NB4 (cell line): ENCODE measurements around the gene OR52M1.
"Not testable (repeated sequence)": the region's sequence is repeated elsewhere in the genome, so short reads cannot be mapped to it uniquely, and the experiment has no call there.

ENCODE experiments used
- DNase-seq: peaks from one replicate; pipeline ENCODE4 v3.0.0; 2010; ENCODE audit warnings: low read depth
- H3K4me3 ChIP-seq: one replicate; pipeline ENCODE4 v1.5.1; 2011; ENCODE audit warnings: mild to moderate bottlenecking, low read depth, low read length, moderate library complexity
- MAX ChIP-seq: IDR thresholded peaks from 2 replicates; pipeline ENCODE4 v1.6.1; 2011; ENCODE audit warnings: low read depth, low read length
- MYC ChIP-seq: IDR thresholded peaks from 2 replicates; pipeline ENCODE4 v1.6.1; 2011; ENCODE audit warnings: low read depth, low read length
- POLR2A ChIP-seq: IDR thresholded peaks from 2 replicates; pipeline ENCODE4 v1.6.1; 2011; ENCODE audit warnings: mild to moderate bottlenecking; ENCODE audit not compliant: insufficient read length; ENCODE audit errors: extremely low read depth
- TF ChIP-seq, protein P1 (sequence below): IDR thresholded peaks from one replicate; pipeline ENCODE4 v1.5.1; 2012; ENCODE audit warnings: low read depth, low read length

Gene OR52M1

DNA sequence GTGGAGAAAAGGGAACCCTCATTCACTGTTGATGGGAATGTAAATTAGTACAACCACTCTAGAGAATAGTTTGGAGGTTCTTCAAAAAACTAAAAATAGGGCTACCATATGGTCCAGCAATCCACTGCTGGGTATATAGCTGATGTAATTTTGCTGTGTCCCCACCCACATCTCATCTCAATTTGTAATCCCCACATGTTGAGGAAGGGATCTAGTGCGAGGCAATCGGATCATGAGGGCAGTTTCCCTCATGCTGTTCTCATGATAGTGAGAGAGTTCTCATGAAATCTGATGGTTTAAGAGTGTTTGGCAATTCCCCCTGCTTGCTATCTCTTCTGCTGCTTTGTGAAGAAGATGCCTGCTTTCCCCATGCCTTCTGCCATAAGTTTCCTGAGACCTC is 17.1 kb upstream of the OR52M1 start:
- no peak for DNase-seq
- no peak for TF ChIP-seq MAX
- no peak for TF ChIP-seq POLR2A
- no peak for TF ChIP-seq MYC
- TF ChIP-seq, protein P1, sequence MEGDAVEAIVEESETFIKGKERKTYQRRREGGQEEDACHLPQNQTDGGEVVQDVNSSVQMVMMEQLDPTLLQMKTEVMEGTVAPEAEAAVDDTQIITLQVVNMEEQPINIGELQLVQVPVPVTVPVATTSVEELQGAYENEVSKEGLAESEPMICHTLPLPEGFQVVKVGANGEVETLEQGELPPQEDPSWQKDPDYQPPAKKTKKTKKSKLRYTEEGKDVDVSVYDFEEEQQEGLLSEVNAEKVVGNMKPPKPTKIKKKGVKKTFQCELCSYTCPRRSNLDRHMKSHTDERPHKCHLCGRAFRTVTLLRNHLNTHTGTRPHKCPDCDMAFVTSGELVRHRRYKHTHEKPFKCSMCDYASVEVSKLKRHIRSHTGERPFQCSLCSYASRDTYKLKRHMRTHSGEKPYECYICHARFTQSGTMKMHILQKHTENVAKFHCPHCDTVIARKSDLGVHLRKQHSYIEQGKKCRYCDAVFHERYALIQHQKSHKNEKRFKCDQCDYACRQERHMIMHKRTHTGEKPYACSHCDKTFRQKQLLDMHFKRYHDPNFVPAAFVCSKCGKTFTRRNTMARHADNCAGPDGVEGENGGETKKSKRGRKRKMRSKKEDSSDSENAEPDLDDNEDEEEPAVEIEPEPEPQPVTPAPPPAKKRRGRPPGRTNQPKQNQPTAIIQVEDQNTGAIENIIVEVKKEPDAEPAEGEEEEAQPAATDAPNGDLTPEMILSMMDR = no peak
- H3K4me3 ChIP-seq = no peak overlapping the region

DNA sequence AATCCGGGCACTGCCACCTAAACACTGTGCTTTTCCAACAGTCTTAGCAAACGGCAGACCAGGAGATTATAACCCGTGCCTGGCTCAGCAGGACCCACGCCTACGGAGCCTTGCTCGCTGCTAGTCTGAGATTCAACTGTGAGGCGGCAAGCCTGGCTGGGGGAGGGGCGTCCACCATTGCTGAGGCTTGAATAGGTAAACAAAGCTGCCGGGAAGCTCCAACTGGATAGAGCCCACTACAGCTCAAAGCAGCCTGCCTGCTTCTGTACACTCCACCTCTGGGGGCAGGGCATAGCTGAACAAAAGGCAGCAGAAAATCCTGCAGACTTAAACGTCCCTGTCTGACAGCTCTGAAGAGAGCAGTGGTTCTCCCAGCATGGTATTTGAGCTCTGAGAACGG is 13.3 kb upstream of the OR52M1 start:
- DNase-seq, H3K4me3 ChIP-seq: not testable (repeated sequence)

DNA sequence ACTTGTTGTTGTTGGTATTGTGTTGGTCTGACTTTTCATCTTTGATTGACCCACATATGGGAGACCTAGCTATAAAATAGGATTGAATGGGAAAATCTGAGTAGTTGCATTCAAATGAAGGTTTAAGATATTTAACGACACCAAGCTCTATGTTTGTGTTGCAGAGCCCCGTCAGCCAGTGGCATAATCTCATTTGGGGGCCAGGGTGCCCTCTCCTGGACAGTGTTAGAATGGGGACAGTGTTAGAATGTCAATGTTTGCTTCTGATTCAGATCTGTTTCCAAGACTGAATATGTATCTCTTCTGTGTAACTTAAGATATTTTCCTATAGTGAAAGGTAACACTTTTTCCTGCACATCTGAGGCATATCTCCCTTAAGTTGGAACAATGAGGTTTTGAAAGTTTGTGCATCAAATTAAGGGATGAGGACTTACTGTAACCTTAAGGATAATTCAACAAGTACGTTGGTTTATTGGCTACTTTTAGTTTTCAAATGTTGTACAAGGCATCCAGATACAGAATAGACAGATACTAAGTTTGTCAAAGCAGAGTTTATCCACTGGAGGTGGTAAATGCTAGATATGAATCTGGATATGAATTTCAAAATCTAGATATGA is 5.3 kb upstream of the OR52M1 start:
- DNase-seq = peak; percentile 35
- H3K4me3 ChIP-seq = no peak overlapping the region
- no peak for TF ChIP-seq POLR2A
- no peak for TF ChIP-seq MAX
- TF ChIP-seq MYC = no peak
- TF ChIP-seq, protein P1 = peak; percentile 63

GRCh38 chr11:4541071-4541470 is 3.9 kb upstream of the OR52M1 start:
- no peak for DNase-seq
- no peak for TF ChIP-seq POLR2A
- TF ChIP-seq, protein P1 = no peak
- TF ChIP-seq MAX = no peak
- H3K4me3 ChIP-seq = no peak overlapping the region

DNA sequence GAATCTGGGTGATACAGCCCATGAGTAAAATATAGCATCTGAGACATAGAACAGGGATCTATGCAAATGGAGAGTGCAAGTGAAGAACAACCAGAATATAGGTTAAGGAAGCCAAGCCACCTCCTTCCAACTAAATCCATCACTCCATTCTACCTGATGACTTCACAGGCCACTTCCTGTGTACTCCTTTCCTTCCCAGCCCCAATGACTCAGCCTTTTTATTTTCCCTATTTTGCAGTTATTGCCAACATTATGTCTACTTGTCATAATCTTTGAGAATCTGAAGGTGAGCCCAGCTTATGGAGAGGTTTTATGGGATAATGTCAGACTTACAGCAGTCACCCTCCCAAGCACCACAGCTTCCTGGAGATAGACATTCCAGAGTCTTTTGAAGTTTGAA is 1.4 kb upstream of the OR52M1 start:
- no peak for DNase-seq
- TF ChIP-seq, protein P1 = no peak
- no peak for TF ChIP-seq MYC

GRCh38 chr11:4546878-4547277 is 1.9 kb downstream of the OR52M1 start:
- no peak for TF ChIP-seq MAX
- no peak for TF ChIP-seq POLR2A
- TF ChIP-seq, protein P1 = no peak
- TF ChIP-seq MYC = no peak

More for the DNA sequence above, 1.4 kb upstream of the OR52M1 start:
- H3K4me3 ChIP-seq = no peak overlapping the region

More at GRCh38 chr11:4546878-4547277, 1.9 kb downstream of the OR52M1 start:
- DNase-seq = no peak
- no peak overlapping the region for H3K4me3 ChIP-seq
